Activated CD4-positive, alpha-beta T cell treated with anti-CD3 and anti-CD28 coated beads for 36 hours (primary cell): ENCODE measurements around the gene LEF1. TPM values are rescaled to one million over a fixed set of nuclear protein-coding genes. Genes with fewer than 3 reads are reported as not detected.

ENCODE experiments used
- total RNA-seq, 2 experiments: library from RNA; stranded (reverse); gene quantifications; one replicate each; pipeline ENCODE4 v1.2.3, GENCODE V29; 2021

LEF1 gene
- total RNA-seq, 2 experiments from 2014 or later, result 175 to 302 TPM

Other genes starting within 250 kb of the LEF1 start
- 1 to 10 TPM; 2.3 to 2.4 TPM for gene CYP2U1, start 237.4 kb downstream of the LEF1 start, total RNA-seq
- 10 to 100 TPM; 58.4 to 60.8 TPM for gene HADH, start 179.0 kb downstream of the LEF1 start, total RNA-seq